Astrocyte (in vitro differentiated cells and primary cell): ENCODE results near the gene EPN2. TPM values are rescaled to one million over a fixed set of nuclear protein-coding genes. Genes with fewer than 3 reads are reported as not detected.

Experiments used
- DNase-seq: peaks from one replicate; pipeline ENCODE4 v3.0.0-alpha.2; 2010; ENCODE audit warnings: low read depth
- FAIRE-seq: peaks from 2 replicates; lab custom pipeline; 2011; peaks lifted over from hg19 to GRCh38; lab: Jason Lieb, UNC
- H2AFZ ChIP-seq: 2 replicates; pipeline ENCODE4 v1.6.0; 2012; ENCODE audit warnings: low read depth, low read length, inconsistent platforms
- H3K27ac ChIP-seq: 2 replicates; pipeline ENCODE4 v1.5.1; 2011; ENCODE audit warnings: low read depth, low read length, inconsistent platforms
- H3K27me3 ChIP-seq: 2 replicates; pipeline ENCODE4 v1.6.0; 2011; ENCODE audit warnings: low read length, inconsistent platforms; ENCODE audit not compliant: insufficient read depth
- H3K36me3 ChIP-seq: 2 replicates; pipeline ENCODE4 v1.5.1; 2011; ENCODE audit warnings: low read length, inconsistent platforms; ENCODE audit not compliant: insufficient read depth
- H3K4me1 ChIP-seq: 2 replicates; pipeline ENCODE4 v1.5.1; 2011; ENCODE audit warnings: low read length, inconsistent platforms; ENCODE audit not compliant: insufficient read depth
- H3K4me2 ChIP-seq: 2 replicates; pipeline ENCODE4 v1.6.0; 2012; ENCODE audit warnings: low read length, inconsistent platforms
- H3K4me3 ChIP-seq: 2 replicates; pipeline ENCODE4 v1.5.1; 2011; ENCODE audit warnings: low read depth, mild to moderate bottlenecking, low read length, inconsistent platforms; ENCODE audit not compliant: insufficient read depth
- H3K79me2 ChIP-seq: 2 replicates; pipeline ENCODE4 v1.6.0; 2012; ENCODE audit warnings: mild to moderate bottlenecking, low read length, inconsistent platforms; ENCODE audit not compliant: insufficient read depth
- H3K9ac ChIP-seq: 2 replicates; pipeline ENCODE4 v1.6.0; 2012; ENCODE audit warnings: mild to moderate bottlenecking, low read length, inconsistent platforms
- H3K9me3 ChIP-seq: 2 replicates; pipeline ENCODE4 v1.5.1; 2012; ENCODE audit warnings: low read depth, mild to moderate bottlenecking, low read length, inconsistent platforms; ENCODE audit not compliant: insufficient read depth
- H4K20me1 ChIP-seq: 2 replicates; pipeline ENCODE4 v1.6.0; 2012; ENCODE audit warnings: low read length, inconsistent platforms; ENCODE audit not compliant: insufficient read depth
- H3K27ac Mint-ChIP-seq: one replicate; pipeline ENCODE4 v1.8.0; 2021; ENCODE audit warnings: mild to moderate bottlenecking, mixed read lengths; ENCODE audit not compliant: unreplicated experiment
- H3K27me3 Mint-ChIP-seq: one replicate; pipeline ENCODE4 v1.8.0; 2021; ENCODE audit warnings: low read depth, mixed read lengths; ENCODE audit not compliant: unreplicated experiment
- H3K36me3 Mint-ChIP-seq: one replicate; pipeline ENCODE4 v1.8.0; 2021; ENCODE audit warnings: low read depth, mixed read lengths; ENCODE audit not compliant: unreplicated experiment
- H3K4me1 Mint-ChIP-seq: one replicate; pipeline ENCODE4 v1.8.0; 2021; ENCODE audit warnings: low read depth, mixed read lengths; ENCODE audit not compliant: unreplicated experiment
- H3K4me3 Mint-ChIP-seq: one replicate; pipeline ENCODE4 v1.8.0; 2021; ENCODE audit warnings: mild to moderate bottlenecking, moderate library complexity, mixed read lengths; ENCODE audit not compliant: unreplicated experiment
- H3K9me3 Mint-ChIP-seq: one replicate; pipeline ENCODE4 v1.8.0; 2021; ENCODE audit warnings: mild to moderate bottlenecking, mixed read lengths; ENCODE audit not compliant: unreplicated experiment
- CTCF ChIP-seq: IDR thresholded peaks from 2 replicates; pipeline ENCODE4 v1.5.1; 2011; ENCODE audit warnings: low read depth, mild to moderate bottlenecking, inconsistent platforms, low read length, moderate library complexity; ENCODE audit not compliant: insufficient read depth
- EZH2 ChIP-seq: IDR thresholded peaks from 2 replicates; pipeline ENCODE4 v1.6.1; 2012; ENCODE audit warnings: mild to moderate bottlenecking, low read length, inconsistent platforms; ENCODE audit not compliant: insufficient read depth
- total RNA-seq: library from RNA; stranded (reverse); gene quantifications from 2 replicates; pipeline ENCODE4 v1.2.1, GENCODE V29; 2021

Gene EPN2
- total RNA-seq, 1 donor from 2014 or later, result 48.7 TPM

- Histone ChIP-seq H3K4me2 (no peak overlapping the region), H2AFZ (no peak overlapping the region), H3K9me3 (no peaks in the 10 kb centered on the region), H3K4me1 (peaks cover 32% of the 10 kb centered on the region), H3K27me3 (no peaks in the 10 kb centered on the region), H3K27ac (no peak overlapping the region), H3K79me2 (no peaks in the 10 kb centered on the region), H3K36me3 (no peaks in the 10 kb centered on the region), H3K9ac (no peak overlapping the region), H3K4me3 (no peak overlapping the region), H4K20me1 (no peaks in the 10 kb centered on the region)
- Mint-ChIP-seq H3K9me3 (no peaks in the 10 kb centered on the region), H3K4me1 (peaks cover 28% of the 10 kb centered on the region), H3K27me3 (no peaks in the 10 kb centered on the region), H3K4me3 (no peak overlapping the region), H3K27ac (no peak overlapping the region), H3K36me3 (no peaks in the 10 kb centered on the region)
- FAIRE-seq (no peak), DNase-seq (no peak)
- TF ChIP-seq CTCF, result no peak
- no peak for TF ChIP-seq EZH2
Observed at GRCh38 chr17:19343256-19343630, 106.1 kb downstream of the EPN2 start.

- Histone ChIP-seq H3K27me3 (no peaks in the 10 kb centered on the region), H3K9me3 (no peaks in the 10 kb centered on the region), H3K36me3 (no peaks in the 10 kb centered on the region), H3K9ac (no peak overlapping the region), H3K4me2 (no peak overlapping the region), H4K20me1 (no peaks in the 10 kb centered on the region), H3K79me2 (no peaks in the 10 kb centered on the region), H2AFZ (no peak overlapping the region), H3K27ac (no peak overlapping the region), H3K4me3 (no peak overlapping the region), H3K4me1 (peaks cover 32% of the 10 kb centered on the region)
- TF ChIP-seq CTCF (no peak), EZH2 (no peak)
- Mint-ChIP-seq H3K4me3 (no peak overlapping the region), H3K36me3 (no peaks in the 10 kb centered on the region), H3K27me3 (no peaks in the 10 kb centered on the region), H3K27ac (no peak overlapping the region), H3K4me1 (peaks cover 28% of the 10 kb centered on the region), H3K9me3 (no peaks in the 10 kb centered on the region)
- DNase-seq (no peak), FAIRE-seq (no peak)
Observed at GRCh38 chr17:19343671-19344151, 106.5 kb downstream of the EPN2 start.

GRCh38 chr17:19344311-19345066 lies 107.3 kb downstream of the EPN2 start:
- TF ChIP-seq CTCF (no peak), EZH2 (no peak)
- no peak for DNase-seq

More at GRCh38 chr17:19344311-19345066, 107.3 kb downstream of the EPN2 start:
- no peaks in the 10 kb centered on the region for H3K27me3 ChIP-seq
- no peak overlapping the region for H3K27ac ChIP-seq
- no peaks in the 10 kb centered on the region for H3K9me3 ChIP-seq
- no peak overlapping the region for H3K27ac Mint-ChIP-seq
- no peak overlapping the region for H3K4me3 ChIP-seq
- no peak overlapping the region for H3K9ac ChIP-seq
- no peak overlapping the region for H3K4me2 ChIP-seq
- no peaks in the 10 kb centered on the region for H3K9me3 Mint-ChIP-seq
- H3K79me2 ChIP-seq, result no peaks in the 10 kb centered on the region
- no peaks in the 10 kb centered on the region for H3K36me3 ChIP-seq
- no peaks in the 10 kb centered on the region for H4K20me1 ChIP-seq
- H2AFZ ChIP-seq, result no peak overlapping the region
- no peak overlapping the region for H3K4me3 Mint-ChIP-seq
- peaks cover 22% of the 10 kb centered on the region for H3K4me1 Mint-ChIP-seq
- peaks cover 32% of the 10 kb centered on the region for H3K4me1 ChIP-seq
- no peaks in the 10 kb centered on the region for H3K27me3 Mint-ChIP-seq
- no peaks in the 10 kb centered on the region for H3K36me3 Mint-ChIP-seq
- no peak for FAIRE-seq
